ENCODE measurements around the gene DDX10. TPM values are rescaled to one million over a fixed set of nuclear protein-coding genes. Genes with fewer than 3 reads are reported as not detected.

DDX10 gene
- total and polyA plus RNA-seq, 9 donors: 13.1 to 34.3 (median 25.7) TPM

- H3K36me3 ChIP-seq: no peaks in the 10 kb centered on the region
- intact Hi-C loops (cut with DNase I): no loop called here
- H3K27ac ChIP-seq: no peak overlapping the region
- WGBS, 3 donors: 97 to 100% (median 97%) methylated on average over 4 to 5 of the region's 5 CpGs
- no peaks in the 10 kb centered on the region for H3K9me3 ChIP-seq
- no peak overlapping the region for H3K4me3 ChIP-seq
- H3K27me3 ChIP-seq: no peaks in the 10 kb centered on the region
- TF ChIP-seq CTCF (IDR thresholded peaks at IDR 0.05): no peak
- no peak for DNase-seq
- H3K4me1 ChIP-seq (ENCODE audit: insufficient read depth): peaks cover 2% of the 10 kb centered on the region
These were observed 244.2 kb downstream of the DDX10 start for GRCh38 chr11:108909041-108909440.

GRCh38 chr11:108909921-108910320, 245.1 kb downstream of the DDX10 start:
- H3K36me3 ChIP-seq: no peaks in the 10 kb centered on the region
- intact Hi-C loops (cut with DNase I): no loop called here
- TF ChIP-seq POLR2A (IDR thresholded peaks at IDR 0.05) (no peak), CTCF (IDR thresholded peaks at IDR 0.05) (no peak), EP300 (IDR thresholded peaks at IDR 0.05) (no peak)
- WGBS, 3 donors: 89 to 93% (median 91%) methylated on average over 3 of the region's 3 CpGs
- DNase-seq: no peak
- H3K27ac ChIP-seq: no peak overlapping the region
- H3K27me3 ChIP-seq: no peaks in the 10 kb centered on the region
- no peaks in the 10 kb centered on the region for H3K9me3 ChIP-seq
- H3K4me3 ChIP-seq: no peak overlapping the region
- peaks cover 2% of the 10 kb centered on the region for H3K4me1 ChIP-seq (ENCODE audit: insufficient read depth)

GRCh38 chr11:108912581-108912980, 247.7 kb downstream of the DDX10 start:
- Histone ChIP-seq H3K27ac (no peak overlapping the region), H3K4me1 (ENCODE audit: insufficient read depth) (peaks cover 1% of the 10 kb centered on the region), H3K36me3 (no peaks in the 10 kb centered on the region), H3K27me3 (no peaks in the 10 kb centered on the region), H3K4me3 (no peak overlapping the region), H3K9me3 (no peaks in the 10 kb centered on the region)
- intact Hi-C loops (cut with DNase I): no loop called here
- no peak for DNase-seq
- no peak for TF ChIP-seq CTCF (IDR thresholded peaks at IDR 0.05)
- TF ChIP-seq POLR2A (IDR thresholded peaks at IDR 0.05): no peak
- WGBS, 3 donors: 93 to 100% (median 93%) methylated on average over 1 of the region's 1 CpG

GRCh38 chr11:108913204-108913603, 248.3 kb downstream of the DDX10 start:
- TF ChIP-seq POLR2A (IDR thresholded peaks at IDR 0.05) (no peak), EP300 (IDR thresholded peaks at IDR 0.05) (no peak), CTCF (IDR thresholded peaks at IDR 0.05) (no peak)
- 84 to 91% (median 88%) methylated on average over 4 of the region's 4 CpGs for WGBS, 3 donors
- DNase-seq: no peak
- no peak overlapping the region for H3K4me3 ChIP-seq
- H3K27ac ChIP-seq: no peak overlapping the region
- H3K27me3 ChIP-seq: no peaks in the 10 kb centered on the region
- no peaks in the 10 kb centered on the region for H3K36me3 ChIP-seq
- H3K4me1 ChIP-seq (ENCODE audit: insufficient read depth): peaks cover 1% of the 10 kb centered on the region
- intact Hi-C loops (cut with DNase I): no loop called here
- H3K9me3 ChIP-seq: no peaks in the 10 kb centered on the region

GRCh38 chr11:108914211-108914610, 249.3 kb downstream of the DDX10 start:
- H3K27me3 ChIP-seq: no peaks in the 10 kb centered on the region
- H3K9me3 ChIP-seq: no peaks in the 10 kb centered on the region
- DNase-seq: no peak
- peaks cover 1% of the 10 kb centered on the region for H3K4me1 ChIP-seq (ENCODE audit: insufficient read depth)
- TF ChIP-seq EP300 (IDR thresholded peaks at IDR 0.05) (no peak), CTCF (IDR thresholded peaks at IDR 0.05) (no peak), POLR2A (IDR thresholded peaks at IDR 0.05) (no peak)
- 88 to 93% (median 90%) methylated on average over 2 of the region's 2 CpGs for WGBS, 3 donors
- no peaks in the 10 kb centered on the region for H3K36me3 ChIP-seq
- no peak overlapping the region for H3K4me3 ChIP-seq
- intact Hi-C loops (cut with DNase I): no loop called here
- no peak overlapping the region for H3K27ac ChIP-seq

Data from ovary (tissue), 9 donors.